Gastrocnemius medialis (tissue), 4 donors: Measurements from ENCODE around the gene PLK1. TPM values are rescaled to one million over a fixed set of nuclear protein-coding genes. Genes with fewer than 3 reads are reported as not detected.

ENCODE experiments used
- ATAC-seq, 2 donors: fragments of 150-250 bp; one replicate each; pipeline ENCODE4 v1.9.1; 2016
- DNase-seq, 2 donors: peaks; one replicate each; pipeline ENCODE4 v3.0.0-alpha.2; 2019
- H3K27ac ChIP-seq, 4 donors: fragments of 200-600 bp; sonication (generic); 1 replicate in 1 of 4; 2 replicates in 3 of 4; pipeline ENCODE4 v1.5.1; 2016 to 2018; ENCODE audit warnings: mild to moderate bottlenecking in 2 of 4, moderate library complexity in 1 of 4
- H3K27me3 ChIP-seq, 3 donors: fragments of 200-600 bp; sonication (generic) in 2 of 3; 1 replicate in 1 of 3; 2 replicates in 2 of 3; pipeline versions ENCODE4 v1.5.1 to v1.6.0; 2016 to 2019; ENCODE audit warnings: mild to moderate bottlenecking in 1 of 3, moderate library complexity in 1 of 3
- H3K36me3 ChIP-seq, 2 donors: fragments of 200-600 bp; sonication (generic) in 1 of 2; one replicate each; pipeline ENCODE4 v1.5.1; 2017 to 2018
- H3K4me1 ChIP-seq, 2 donors: fragments of 200-600 bp; sonication (generic) in 1 of 2; one replicate each; pipeline ENCODE4 v1.5.1; 2016 to 2017; ENCODE audit warnings: mild to moderate bottlenecking in 2 of 2
- H3K4me3 ChIP-seq, 4 donors: fragments of 200-600 bp; sonication (generic) in 3 of 4; 1 replicate in 1 of 4; 2 replicates in 3 of 4; pipeline ENCODE4 v1.5.1; 2016 to 2019; ENCODE audit warnings: mild to moderate bottlenecking in 2 of 4
- H3K9me3 ChIP-seq, 3 donors: fragments of 200-600 bp; sonication (generic) in 2 of 3; 1 replicate in 1 of 3; 2 replicates in 2 of 3; pipeline ENCODE4 v1.5.1; 2016 to 2019
- CTCF ChIP-seq, 5 experiments: fragments of 450-650 bp in 3 of 5; fragments of 200-600 bp in 2 of 5; sonication (generic) in 2 of 5; IDR thresholded peaks in 4 of 5; conservative IDR thresholded peaks in 1 of 5; 1 replicate in 4 of 5; 2 replicates in 1 of 5; pipeline ENCODE4 v1.5.1; 2016 to 2019; ENCODE audit warnings: antibody characterized with exemption in 5 of 5, mild to moderate bottlenecking in 3 of 5, moderate library complexity in 3 of 5
- POLR2A ChIP-seq, 2 donors: fragments of 450-650 bp; IDR thresholded peaks; one replicate each; pipeline ENCODE4 v1.6.1; 2017; ENCODE audit warnings: antibody characterized with exemption in 2 of 2, mild to moderate bottlenecking in 2 of 2, moderate library complexity in 2 of 2
- in situ Hi-C, 4 donors: fragments of 200-750 bp; cut with MboI; loops; one replicate each; pipeline versions ENCODE4 v1.15.0 to v1.8.0; 2017; ENCODE audit warnings: low sequenced_read_pairs in 4 of 4
- intact Hi-C: fragments of 100-400 bp; cut with DNase I; formaldehyde crosslinking; loops from one replicate; pipeline ENCODE4 v1.15.1; 2023; ENCODE audit warnings: low total_unique reads
- total RNA-seq, 4 donors: library from RNA; depleted of rRNA; stranded (reverse); fragments of >200 nt; gene quantifications; one replicate each; pipeline versions ENCODE4 v1.1.0 to v1.2.3, GENCODE V29; 2016

PLK1 gene
- total RNA-seq, 4 donors from 2014 or later = 0.05 to 6.2 (median 0.91) TPM

GRCh38 chr16:23683487-23683886 lies 4.8 kb downstream of the PLK1 start:
- Histone ChIP-seq H3K36me3 (peaks cover 0 to 53% of the 10 kb centered on the region in 2 donors), H3K4me1 (peaks cover 5 to 7% of the 10 kb centered on the region in 2 donors), H3K27me3 (no peaks in the 10 kb centered on the region), H3K4me3 (no peak overlapping the region), H3K27ac (no peak overlapping the region), H3K9me3 (no peaks in the 10 kb centered on the region)
- intact Hi-C loops = no loop called here
- ATAC-seq (no peak), DNase-seq (no peak)
- in situ Hi-C loops = no loop called here
- no peak for TF ChIP-seq POLR2A (IDR thresholded peaks at IDR 0.05)

GRCh38 chr16:23687034-23687808 lies 8.5 kb downstream of the PLK1 start:
- intact Hi-C loops = no loop called here
- H3K9me3 ChIP-seq = no peaks in the 10 kb centered on the region

GRCh38 chr16:23689442-23690187 lies 10.9 kb downstream of the PLK1 start:
- Histone ChIP-seq H3K27me3 (no peaks in the 10 kb centered on the region), H3K4me1 (peaks cover 0 to 9% of the 10 kb centered on the region in 2 donors), H3K9me3 (no peaks in the 10 kb centered on the region), H3K36me3 (peaks cover 0 to 56% of the 10 kb centered on the region in 2 donors), H3K27ac (no peak overlapping the region), H3K4me3 (no peak overlapping the region)
- ATAC-seq = no peak
- intact Hi-C loops (no loop called here), in situ Hi-C loops (no loop called here)
- no peak for DNase-seq
- TF ChIP-seq POLR2A (IDR thresholded peaks at IDR 0.05) (no peak), CTCF (IDR thresholded peaks at IDR 0.05 in 4 of 5, conservative IDR thresholded peaks at IDR 0.05 in 1 of 5) (no peak)

More at GRCh38 chr16:23687034-23687808, 8.5 kb downstream of the PLK1 start:
- ATAC-seq = no peak
- H3K4me1 ChIP-seq = peaks cover 0 to 4% of the 10 kb centered on the region in 2 donors
- in situ Hi-C loops = no loop called here
- TF ChIP-seq CTCF (IDR thresholded peaks at IDR 0.05 in 4 of 5, conservative IDR thresholded peaks at IDR 0.05 in 1 of 5) (no peak), POLR2A (IDR thresholded peaks at IDR 0.05) (no peak)
- no peaks in the 10 kb centered on the region for H3K27me3 ChIP-seq
- H3K36me3 ChIP-seq = peaks cover 0 to 67% of the 10 kb centered on the region in 2 donors
- H3K27ac ChIP-seq = no peak overlapping the region
- no peak for DNase-seq
- H3K4me3 ChIP-seq = no peak overlapping the region

GRCh38 chr16:23690771-23691482 lies 12.2 kb downstream of the PLK1 start:
- H3K27ac ChIP-seq = peak overlapping the region in 1 of 4 donors; percentile 9
- no peak overlapping the region for H3K4me3 ChIP-seq
- intact Hi-C loops = no loop called here
- peaks cover 0 to 53% of the 10 kb centered on the region in 2 donors for H3K36me3 ChIP-seq
- no peak for ATAC-seq
- H3K27me3 ChIP-seq = no peaks in the 10 kb centered on the region
- no peaks in the 10 kb centered on the region for H3K9me3 ChIP-seq
- H3K4me1 ChIP-seq = peaks cover 0 to 9% of the 10 kb centered on the region in 2 donors
- TF ChIP-seq CTCF (IDR thresholded peaks at IDR 0.05 in 4 of 5, conservative IDR thresholded peaks at IDR 0.05 in 1 of 5) (no peak), POLR2A (IDR thresholded peaks at IDR 0.05) (no peak)
- in situ Hi-C loops = no loop called here
- no peak for DNase-seq
